Adrenal gland (tissue), 12 donors: ENCODE results near the gene LNPEP. TPM values are rescaled to one million over a fixed set of nuclear protein-coding genes. Genes with fewer than 3 reads are reported as not detected.
"Not testable (repeated sequence)": the region's sequence is repeated elsewhere in the genome, so short reads cannot be mapped to it uniquely, and the experiment has no call there.

ENCODE experiments used
- DNase-seq, 7 donors: peaks; one replicate each; pipeline ENCODE4 v3.0.0-alpha.2; 2019 to 2020
- H3K27ac ChIP-seq, 5 donors: fragments of 200-600 bp; sonication (generic) in 4 of 5; 1 replicate in 3 of 5; 2 replicates in 2 of 5; pipeline versions ENCODE4 v1.5.1 to v1.8.0; 2016 to 2020; ENCODE audit warnings: mild to moderate bottlenecking in 1 of 5
- H3K27me3 ChIP-seq: fragments of 200-600 bp; 2 replicates; pipeline ENCODE4 v1.8.0; 2021
- H3K36me3 ChIP-seq, 2 donors: fragments of 200-600 bp; replicated peaks in 1 of 2; 1 replicate in 1 of 2; 2 replicates in 1 of 2; pipeline versions ENCODE4 v1.5.1 to v1.8.0; 2018 to 2022
- H3K4me1 ChIP-seq, 2 donors: fragments of 200-600 bp; replicated peaks in 1 of 2; 1 replicate in 1 of 2; 2 replicates in 1 of 2; pipeline versions ENCODE4 v1.5.1 to v1.8.0; 2018 to 2021
- H3K4me3 ChIP-seq, 4 donors: fragments of 200-600 bp; sonication (generic) in 3 of 4; one replicate each; pipeline ENCODE4 v1.5.1; 2016 to 2018
- H3K9me3 ChIP-seq, 3 donors: fragments of 200-600 bp; sonication (generic) in 1 of 3; replicated peaks in 1 of 3; 1 replicate in 2 of 3; 2 replicates in 1 of 3; pipeline versions ENCODE4 v1.5.1 to v1.8.0; 2016 to 2021
- POLR2A ChIP-seq, 2 donors: fragments of 450-650 bp; IDR thresholded peaks; one replicate each; pipeline ENCODE4 v1.6.1; 2017; ENCODE audit warnings: antibody characterized with exemption in 2 of 2, mild to moderate bottlenecking in 2 of 2, moderate library complexity in 1 of 2
- WGBS, 4 donors: extraction: QIAGEN DNeasy Blood & Tissue Kit in 2 of 4; methylation state at CpG; one replicate each; pipeline versions ENCODE4 v1.1.5 to v1.1.7; 2013 to 2017; 5-methylcytosine and 5-hydroxymethylcytosine counted together
- intact Hi-C, 2 donors: fragments of 100-400 bp; cut with DNase I; formaldehyde crosslinking; loops; one replicate each; pipeline versions ENCODE4 v1.14.1 to v1.15.0; 2022 to 2023
- polyA plus RNA-seq, 3 donors: library from polyadenylated mRNA; stranded (reverse); fragments of 200-250 nt in 2 of 3; fragments of 350-450 nt in 1 of 3; fragmentation: Illumina TruSeq in 1 of 3; extraction: RNeasy Lipid Tissue Mini Kit (QIAGEN cat#74804) in 1 of 3; gene quantifications; one replicate each; pipeline ENCODE4 v1.2.3, GENCODE V29; 2013 to 2014
- total RNA-seq, 9 donors: library from RNA; depleted of rRNA in 4 of 9; stranded (reverse); fragments of >200 nt in 4 of 9; fragments of 120-200 nt in 1 of 9; fragmentation: NEBNext Ultra II Directional in 1 of 9; extraction: Animal tissue kit (Norgen Biotek cat#: 25700) in 1 of 9; gene quantifications; one replicate each; pipeline versions ENCODE4 v1.1.0 to v1.2.4, GENCODE V29; 2013 to 2023
- TF ChIP-seq, protein P1 (sequence below), 6 experiments: fragments of 450-650 bp in 4 of 6; fragments of 200-600 bp in 2 of 6; sonication (generic) in 1 of 6; IDR thresholded peaks; 1 replicate in 5 of 6; 2 replicates in 1 of 6; pipeline versions ENCODE4 v1.5.1 to v1.8.0; 2016 to 2021; ENCODE audit warnings: antibody characterized with exemption in 6 of 6, mild to moderate bottlenecking in 2 of 6, moderate library complexity in 1 of 6
- donor health status: healthy with polysubstance abuse.
- donor health status: Bipolar disorder and iron deficiency.
- donor health status: DM: yes; HTN: yes; CAD: no.
- donor health status: DM: no; HTN: no; CAD: no.
- donor health status: DM: no; HTN: no; CAD: no.
- donor health status: DM: yes; HTN: yes; CAD: no.

LNPEP gene
- total and polyA plus RNA-seq, 12 donors = 2.3 to 35.4 (median 20.8) TPM

DNA sequence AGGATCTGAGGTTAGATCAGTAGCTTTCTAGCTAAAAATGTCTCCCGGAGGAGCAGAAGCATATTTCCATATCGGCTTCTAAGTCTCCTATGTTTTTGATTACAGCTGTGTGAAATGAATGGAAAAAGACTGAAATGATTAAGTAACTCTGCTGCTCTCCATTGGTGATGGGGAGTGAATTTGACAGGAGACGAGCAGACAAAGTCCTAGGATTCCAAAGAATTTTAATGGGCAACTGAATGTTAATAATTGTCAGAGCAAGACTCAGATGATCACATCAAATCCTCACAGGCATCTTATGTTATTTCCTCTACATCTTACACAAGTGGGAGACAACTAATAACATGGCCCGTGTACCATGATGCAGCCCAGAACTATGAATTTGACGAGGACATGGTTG is 139.8 kb downstream of the LNPEP start:
- 80 to 94% (median 89%) methylated on average over 5 of the region's 5 CpGs for WGBS, 4 donors
- no peaks in the 10 kb centered on the region for H3K27me3 ChIP-seq
- H3K4me3 ChIP-seq = no peak overlapping the region
- DNase-seq = no peak
- H3K4me1 ChIP-seq = no peaks in the 10 kb centered on the region
- no peak overlapping the region for H3K27ac ChIP-seq
- H3K36me3 ChIP-seq = no peaks in the 10 kb centered on the region
- TF ChIP-seq, protein P1, sequence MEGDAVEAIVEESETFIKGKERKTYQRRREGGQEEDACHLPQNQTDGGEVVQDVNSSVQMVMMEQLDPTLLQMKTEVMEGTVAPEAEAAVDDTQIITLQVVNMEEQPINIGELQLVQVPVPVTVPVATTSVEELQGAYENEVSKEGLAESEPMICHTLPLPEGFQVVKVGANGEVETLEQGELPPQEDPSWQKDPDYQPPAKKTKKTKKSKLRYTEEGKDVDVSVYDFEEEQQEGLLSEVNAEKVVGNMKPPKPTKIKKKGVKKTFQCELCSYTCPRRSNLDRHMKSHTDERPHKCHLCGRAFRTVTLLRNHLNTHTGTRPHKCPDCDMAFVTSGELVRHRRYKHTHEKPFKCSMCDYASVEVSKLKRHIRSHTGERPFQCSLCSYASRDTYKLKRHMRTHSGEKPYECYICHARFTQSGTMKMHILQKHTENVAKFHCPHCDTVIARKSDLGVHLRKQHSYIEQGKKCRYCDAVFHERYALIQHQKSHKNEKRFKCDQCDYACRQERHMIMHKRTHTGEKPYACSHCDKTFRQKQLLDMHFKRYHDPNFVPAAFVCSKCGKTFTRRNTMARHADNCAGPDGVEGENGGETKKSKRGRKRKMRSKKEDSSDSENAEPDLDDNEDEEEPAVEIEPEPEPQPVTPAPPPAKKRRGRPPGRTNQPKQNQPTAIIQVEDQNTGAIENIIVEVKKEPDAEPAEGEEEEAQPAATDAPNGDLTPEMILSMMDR (IDR thresholded peaks at IDR 0.05) = no peak
- no peak for TF ChIP-seq POLR2A (IDR thresholded peaks at IDR 0.05)
- intact Hi-C loops = no loop called here
- no peaks in the 10 kb centered on the region for H3K9me3 ChIP-seq

DNA sequence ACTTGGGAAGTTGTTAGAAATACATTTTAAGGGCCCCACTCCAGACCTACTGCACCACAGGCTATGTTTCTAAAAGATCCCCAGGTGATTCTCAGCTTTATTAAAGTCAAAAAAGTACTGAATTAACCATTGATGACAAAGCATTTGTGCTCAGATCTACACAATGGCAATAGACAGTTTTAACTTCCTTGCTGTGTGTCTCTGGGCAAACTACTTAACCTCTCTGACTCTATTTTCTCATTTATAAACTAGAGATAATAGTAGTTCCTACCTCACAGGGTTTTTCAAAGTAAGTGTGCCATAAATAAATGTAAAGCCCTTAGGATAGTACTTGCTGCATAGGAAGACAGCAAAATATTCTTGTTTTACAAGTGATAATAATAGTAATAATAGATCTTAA is 140.2 kb downstream of the LNPEP start:
- TF ChIP-seq, protein P1 (IDR thresholded peaks at IDR 0.05) = no peak
- no peak for DNase-seq
- Histone ChIP-seq H3K4me3 (no peak overlapping the region), H3K36me3 (no peaks in the 10 kb centered on the region), H3K4me1 (no peaks in the 10 kb centered on the region), H3K9me3 (no peaks in the 10 kb centered on the region), H3K27me3 (no peaks in the 10 kb centered on the region), H3K27ac (no peak overlapping the region)
- intact Hi-C loops = no loop called here

DNA sequence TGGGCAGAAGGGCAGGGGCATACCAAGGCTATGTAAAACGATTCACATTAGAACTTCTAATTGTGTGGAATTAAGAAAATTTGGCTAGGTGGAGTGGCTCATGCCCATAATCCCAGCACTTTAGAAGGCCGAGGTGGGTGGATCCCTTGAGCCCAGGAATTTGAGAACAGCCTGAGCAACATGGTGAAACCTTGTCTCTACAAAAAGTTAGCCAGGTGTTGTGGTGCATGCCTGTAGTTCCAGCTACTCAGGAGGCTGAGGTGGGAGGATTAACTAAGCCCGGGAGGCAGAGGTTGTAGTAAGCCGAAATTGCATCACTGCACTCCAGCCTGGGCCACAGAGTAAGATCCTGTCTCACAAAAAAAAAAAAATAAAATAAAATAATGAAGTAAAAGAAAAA is 141.4 kb downstream of the LNPEP start:
- TF ChIP-seq POLR2A (IDR thresholded peaks at IDR 0.05) = no peak
- TF ChIP-seq, protein P1 (IDR thresholded peaks at IDR 0.05) = no peak
- Histone ChIP-seq H3K4me1 (no peaks in the 10 kb centered on the region), H3K4me3 (no peak overlapping the region), H3K36me3 (no peaks in the 10 kb centered on the region), H3K9me3 (no peaks in the 10 kb centered on the region), H3K27ac (no peak overlapping the region), H3K27me3 (no peaks in the 10 kb centered on the region)
- no peak for DNase-seq
- 81 to 89% (median 86%) methylated on average over 4 of the region's 4 CpGs for WGBS, 4 donors
- intact Hi-C loops = no loop called here

DNA sequence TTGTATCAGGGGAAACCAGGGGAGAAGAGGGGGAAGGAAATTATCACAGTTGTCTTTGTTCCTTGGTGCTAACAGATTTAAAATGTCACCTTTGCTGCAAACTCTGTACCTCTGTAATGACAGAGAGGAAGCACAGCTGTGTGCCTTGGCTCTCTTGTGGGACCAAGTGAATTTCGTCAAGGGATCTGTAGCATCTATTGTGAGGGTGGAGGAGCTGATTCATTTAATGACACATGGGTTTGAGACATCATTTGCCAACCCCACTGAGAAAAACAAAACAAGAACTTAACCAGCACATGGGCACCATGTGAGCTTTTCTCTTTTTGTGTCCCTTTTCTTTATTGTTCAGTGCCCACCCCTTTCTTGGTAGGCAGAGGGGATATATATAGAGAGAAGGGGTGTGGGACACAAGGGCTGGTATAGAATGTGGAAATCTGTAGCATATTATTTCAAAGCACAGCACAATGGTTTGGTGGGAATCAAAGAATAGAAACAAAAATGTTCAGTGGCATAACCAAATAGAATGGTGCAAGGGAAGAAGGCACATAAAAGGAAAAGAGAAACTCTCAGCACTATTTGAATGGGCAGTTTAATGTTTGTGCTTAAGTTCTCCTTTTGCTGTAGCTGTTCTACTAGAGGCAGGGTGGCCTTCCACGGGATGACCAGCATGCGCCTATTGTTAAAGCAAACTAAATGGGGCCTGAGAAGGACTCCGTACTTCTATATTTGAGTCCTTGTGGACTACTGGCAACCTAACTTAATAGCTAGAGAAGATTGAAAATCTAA is 143.3 kb downstream of the LNPEP start:
- 78 to 90% (median 82%) methylated on average over 4 of the region's 4 CpGs for WGBS, 4 donors
- intact Hi-C loops = no loop called here

DNA sequence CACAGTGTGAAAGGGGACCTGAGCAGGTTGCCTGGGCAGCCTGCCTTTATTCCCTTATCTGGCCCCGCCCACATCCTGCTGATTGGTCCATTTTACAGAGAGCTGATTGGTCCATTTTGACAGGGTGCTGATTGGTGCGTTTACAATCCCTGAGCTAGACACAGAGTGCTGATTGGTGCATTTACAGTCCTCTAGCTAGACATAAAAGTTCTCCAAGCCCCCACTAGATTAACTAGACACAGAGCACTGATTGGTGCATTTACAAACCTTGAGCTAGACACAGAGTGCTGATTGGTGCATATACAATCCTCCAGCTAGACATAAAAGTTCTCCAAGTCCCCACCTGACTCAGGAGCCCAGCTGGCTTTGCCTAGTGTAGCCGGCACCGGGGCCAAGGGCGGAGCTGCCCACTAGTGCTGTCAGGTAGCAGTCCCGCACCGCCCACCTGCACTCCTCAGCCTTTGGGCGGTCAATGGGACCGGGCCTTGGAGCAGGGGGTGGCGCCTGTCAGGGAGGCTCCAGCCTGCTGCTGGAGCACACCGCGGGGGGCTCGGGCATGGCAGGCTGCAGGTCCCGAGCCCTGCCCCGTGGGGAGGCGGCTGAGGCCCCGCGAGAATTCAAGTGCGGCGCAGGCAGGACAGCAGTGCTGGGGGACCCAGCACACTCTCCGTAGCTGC is 149.0 kb downstream of the LNPEP start:
- H3K27me3 ChIP-seq, intact Hi-C loops: not testable (repeated sequence)

More for the DNA sequence above, 143.3 kb downstream of the LNPEP start:
- H3K4me3 ChIP-seq = no peak overlapping the region
- TF ChIP-seq, protein P1 (IDR thresholded peaks at IDR 0.05) = no peak
- TF ChIP-seq POLR2A (IDR thresholded peaks at IDR 0.05) = no peak
- H3K27me3 ChIP-seq = no peaks in the 10 kb centered on the region
- H3K36me3 ChIP-seq = no peaks in the 10 kb centered on the region
- H3K4me1 ChIP-seq = no peaks in the 10 kb centered on the region
- DNase-seq = no peak
- H3K9me3 ChIP-seq = no peaks in the 10 kb centered on the region
- H3K27ac ChIP-seq = no peak overlapping the region

More for the DNA sequence above, 149.0 kb downstream of the LNPEP start:
- DNase-seq, H3K4me3 ChIP-seq, H3K9me3 ChIP-seq, H3K4me1 ChIP-seq, H3K36me3 ChIP-seq, H3K27ac ChIP-seq: not testable (repeated sequence)
- WGBS, 4 donors = 88 to 97% (median 95%) methylated on average over 4 to 21 of the region's 21 CpGs
